OCI-LY7 (cell line): ENCODE measurements around the gene BLOC1S4.

ENCODE experiments used
- CTCF ChIP-seq: fragments of 200-600 bp; sonication (generic); conservative IDR thresholded peaks from 2 replicates; pipeline ENCODE4 v1.5.1; 2014; ENCODE audit warnings: mild to moderate bottlenecking, antibody characterized with exemption, low read length, moderate library complexity, mixed read lengths
- EZH2phosphoT487 ChIP-seq: fragments of 200-600 bp; sonication (generic); IDR thresholded peaks from 2 replicates; pipeline ENCODE4 v1.6.1; 2018; ENCODE audit warnings: low read depth, borderline replicate concordance, mild to moderate bottlenecking, mixed run types, antibody characterized with exemption, low read length, moderate library complexity, mixed read lengths

GRCh38 chr4:6673660-6674499 is 42.1 kb upstream of the BLOC1S4 start:
- no peak for TF ChIP-seq EZH2phosphoT487
- no peak for TF ChIP-seq CTCF
